Panc1 (cell line): ENCODE data around the gene LRRC70. TPM values are rescaled to one million over a fixed set of nuclear protein-coding genes. Genes with fewer than 3 reads are reported as not detected.
"Not testable (repeated sequence)": the region's sequence is repeated elsewhere in the genome, so short reads cannot be mapped to it uniquely, and the experiment has no call there.

Experiments used
- ATAC-seq: fragments of 200-7000 bp; cut with Tn5 transposase; 2 replicates; pipeline ENCODE4 v1.9.1; 2020; ENCODE audit warnings: mild to moderate bottlenecking, moderate library complexity
- BruUV-seq: library from RNA; stranded (reverse); fragments of 400-500 nt; replicated peaks from 2 replicates; lab custom pipeline; 2021; lab: Mats Ljungman, UMichigan
- CTCF ChIA-PET: fragments of 300-600 bp; sonication (Branson Sonifier 250); formaldehyde crosslinking; loops from one replicate; lab custom pipeline; 2022; ENCODE audit warnings: antibody characterized with exemption; lab: Charles Lee
- POLR2A ChIA-PET: fragments of 300-600 bp; sonication (Branson Sonifier 250); formaldehyde crosslinking; loops from one replicate; lab custom pipeline; 2022; ENCODE audit warnings: antibody characterized with exemption; lab: Charles Lee
- DNase-seq: peaks from one replicate; pipeline ENCODE4 v3.0.0-alpha.2; 2010; ENCODE audit warnings: low read depth, low spot score
- H3K27ac ChIP-seq: 2 replicates; pipeline ENCODE4 v1.5.1; 2011; ENCODE audit warnings: mild to moderate bottlenecking, low read length, inconsistent platforms
- H3K27me3 ChIP-seq: fragments of 200-500 bp; sonication (Bioruptor generic); 2 replicates; pipeline ENCODE4 v1.6.0; 2014; ENCODE audit warnings: low read length, inconsistent platforms; ENCODE audit not compliant: control insufficient read depth, insufficient read depth
- H3K36me3 ChIP-seq: fragments of 200-500 bp; sonication (Bioruptor generic); 2 replicates; pipeline ENCODE4 v1.5.1; 2014; ENCODE audit warnings: inconsistent platforms, mild to moderate bottlenecking, low read length, moderate library complexity; ENCODE audit not compliant: control insufficient read depth, insufficient read depth
- H3K4me1 ChIP-seq: 2 replicates; pipeline ENCODE4 v1.5.1; 2011; ENCODE audit warnings: inconsistent platforms, mild to moderate bottlenecking, low read length, moderate library complexity; ENCODE audit not compliant: control insufficient read depth, insufficient read depth
- H3K4me3 ChIP-seq, 2 experiments: 2 replicates each; pipeline ENCODE4 v1.5.1; 2011 to 2012; ENCODE audit warnings: low read depth in 2 of 2, low read length in 2 of 2, mild to moderate bottlenecking in 2 of 2, inconsistent platforms in 1 of 2, moderate library complexity in 1 of 2
- H3K9me3 ChIP-seq: fragments of 200-500 bp; sonication (Bioruptor generic); 2 replicates; pipeline ENCODE4 v1.5.1; 2014; ENCODE audit warnings: low read depth, mild to moderate bottlenecking, inconsistent platforms, low read length, moderate library complexity; ENCODE audit not compliant: control insufficient read depth, insufficient read depth
- CTCF ChIP-seq: fragments of 450-650 bp; IDR thresholded peaks from 2 replicates; pipeline ENCODE4 v1.5.1; 2017; ENCODE audit warnings: mild to moderate bottlenecking
- POLR2AphosphoS5 ChIP-seq: IDR thresholded peaks from 2 replicates; pipeline ENCODE4 v1.6.1; 2012; ENCODE audit warnings: mild to moderate bottlenecking, low read depth, low read length, moderate library complexity
- REST ChIP-seq, 2 experiments: IDR thresholded peaks; 2 replicates each; pipeline ENCODE4 v1.6.1; 2011 to 2012; ENCODE audit warnings: low read depth in 2 of 2, control low read depth in 1 of 2, low read length in 1 of 2, mild to moderate bottlenecking in 1 of 2, moderate library complexity in 1 of 2; ENCODE audit not compliant: insufficient read depth in 1 of 2
- SIN3A ChIP-seq: IDR thresholded peaks from 2 replicates; pipeline ENCODE4 v1.6.1; 2012; ENCODE audit warnings: low read depth, mild to moderate bottlenecking, low read length, moderate library complexity, borderline replicate concordance; ENCODE audit not compliant: insufficient read depth
- TCF7L2 ChIP-seq: IDR thresholded peaks from 2 replicates; pipeline ENCODE4 v1.6.1; 2011; ENCODE audit warnings: mild to moderate bottlenecking, low read depth, low read length, inconsistent platforms
- in situ Hi-C: cut with HindIII; loops from 2 replicates; pipeline ENCODE4 v1.10.0; 2016; ENCODE audit warnings: low sequenced_read_pairs, low pct_unique_long_range_greater_than_20kb
- intact Hi-C: fragments of 100-400 bp; cut with micrococcal nuclease; formaldehyde crosslinking; loops from one replicate; pipeline ENCODE4 v1.10.0; 2022; ENCODE audit not compliant: unreplicated experiment
- total RNA-seq: library from RNA; stranded (reverse); gene quantifications from one replicate; pipeline ENCODE4 v1.2.1, GENCODE V29; 2021; ENCODE audit not compliant: unreplicated experiment

LRRC70 gene
- total RNA-seq, 1 experiment from 2014 or later: 0.13 TPM

- ATAC-seq: no peak
Measured at GRCh38 chr5:62621280-62621679, 42.7 kb downstream of the LRRC70 start.

GRCh38 chr5:62623271-62623670 lies 44.7 kb downstream of the LRRC70 start:
- CTCF ChIA-PET: interaction anchor here (0.7 kb wide), 1 partner anchor 164 kb away, joined by 6 read pairs; no protein-coding TSS in a partner anchor
- Histone ChIP-seq H3K36me3 (no peaks in the 10 kb centered on the region; the same call in 1 of the 2 replicates), H3K4me1 (no peaks in the 10 kb centered on the region), H3K27ac (no peak overlapping the region), H3K4me3 (no peak overlapping the region), H3K9me3 (no peaks in the 10 kb centered on the region), H3K27me3 (no peaks in the 10 kb centered on the region)
- no peak for DNase-seq
- intact Hi-C loops: no loop called here
- no TSS peak for BruUV-seq
- in situ Hi-C loops: no loop called here
- TF ChIP-seq POLR2AphosphoS5: no peak
- TF ChIP-seq SIN3A: no peak
- TF ChIP-seq TCF7L2: no peak
- no peak for TF ChIP-seq CTCF
- TF ChIP-seq REST (IDR thresholded peaks at IDR 0.05; ENCODE audit: insufficient read depth in 1 of 2, low read depth in 2 of 2, low read length in 1 of 2): no peak
- POLR2A ChIA-PET: no interaction called here
- no peak for ATAC-seq

More at GRCh38 chr5:62621280-62621679, 42.7 kb downstream of the LRRC70 start:
- no TSS peak for BruUV-seq
- intact Hi-C loops: no loop called here
- Histone ChIP-seq H3K4me1 (no peaks in the 10 kb centered on the region), H3K9me3 (no peaks in the 10 kb centered on the region), H3K27me3 (no peaks in the 10 kb centered on the region), H3K36me3 (no peaks in the 10 kb centered on the region), H3K4me3 (no peak overlapping the region), H3K27ac (no peak overlapping the region)
- TF ChIP-seq SIN3A: no peak
- TF ChIP-seq TCF7L2: no peak
- TF ChIP-seq REST (IDR thresholded peaks at IDR 0.05; ENCODE audit: insufficient read depth in 1 of 2, low read depth in 2 of 2, low read length in 1 of 2): no peak
- no peak for TF ChIP-seq CTCF
- TF ChIP-seq POLR2AphosphoS5: no peak
- ChIA-PET CTCF (no interaction called here), POLR2A (no interaction called here)
- in situ Hi-C loops: no loop called here
- DNase-seq: no peak

GRCh38 chr5:62624436-62624835 lies 45.8 kb downstream of the LRRC70 start:
- POLR2A ChIA-PET, BruUV-seq, H3K27me3 ChIP-seq, CTCF ChIA-PET, H3K4me1 ChIP-seq, intact Hi-C loops, ATAC-seq, H3K27ac ChIP-seq, H3K4me3 ChIP-seq, DNase-seq, in situ Hi-C loops, H3K9me3 ChIP-seq, H3K36me3 ChIP-seq: not testable (repeated sequence)
